GM19324 (cell line): ENCODE data around the gene MYOM1.

Source experiments
- ATAC-seq: cut with Tn5 transposase; IDR thresholded peaks from one replicate; pipeline ENCODE4 v1.9.1; 2021; ENCODE audit warnings: mild to moderate bottlenecking, moderate library complexity; ENCODE audit not compliant: unreplicated experiment, low FRiP score

Gene MYOM1

GRCh38 chr18:3192286-3192685 lies 27.5 kb downstream of the MYOM1 start:
- ATAC-seq = no peak

- no peak for ATAC-seq
Measured at GRCh38 chr18:3190610-3191009, 29.2 kb downstream of the MYOM1 start.

GRCh38 chr18:3189884-3190283 lies 29.9 kb downstream of the MYOM1 start:
- ATAC-seq = no peak

GRCh38 chr18:3186678-3187658 lies 32.8 kb downstream of the MYOM1 start:
- no peak for ATAC-seq

GRCh38 chr18:3184275-3184963 lies 35.3 kb downstream of the MYOM1 start:
- ATAC-seq = no peak

- ATAC-seq = no peak
Measured at GRCh38 chr18:3183103-3183717, 36.6 kb downstream of the MYOM1 start.

GRCh38 chr18:3180325-3180724 lies 39.4 kb downstream of the MYOM1 start:
- ATAC-seq = no peak

GRCh38 chr18:3179430-3180089 lies 40.2 kb downstream of the MYOM1 start:
- ATAC-seq = peak; percentile 59

GRCh38 chr18:3177902-3178687 lies 41.7 kb downstream of the MYOM1 start:
- peak; percentile 87 for ATAC-seq

- no peak for ATAC-seq
Measured at GRCh38 chr18:3175195-3175758, 44.5 kb downstream of the MYOM1 start.

- ATAC-seq = no peak
Measured at GRCh38 chr18:3172097-3172496, 47.7 kb downstream of the MYOM1 start.

GRCh38 chr18:3171631-3172030 lies 48.1 kb downstream of the MYOM1 start:
- no peak for ATAC-seq

GRCh38 chr18:3170441-3171161 lies 49.2 kb downstream of the MYOM1 start:
- ATAC-seq = no peak

GRCh38 chr18:3164381-3164780 lies 55.4 kb downstream of the MYOM1 start:
- ATAC-seq = no peak

GRCh38 chr18:3163968-3164367 lies 55.8 kb downstream of the MYOM1 start:
- ATAC-seq = no peak

- no peak for ATAC-seq
Measured at GRCh38 chr18:3162181-3162580, 57.6 kb downstream of the MYOM1 start.

GRCh38 chr18:3159830-3160229 lies 59.9 kb downstream of the MYOM1 start:
- no peak for ATAC-seq

GRCh38 chr18:3157606-3158005 lies 62.2 kb downstream of the MYOM1 start:
- no peak for ATAC-seq

GRCh38 chr18:3157086-3157485 lies 62.7 kb downstream of the MYOM1 start:
- ATAC-seq = no peak
